K562 (cell line): ENCODE results near the gene PLA2G4D. TPM values are rescaled to one million over a fixed set of nuclear protein-coding genes. Genes with fewer than 3 reads are reported as not detected.

Experiments
- BRF2 ChIP-seq: IDR thresholded peaks from 3 replicates; pipeline ENCODE4 v1.6.1; 2011; ENCODE audit warnings: borderline replicate concordance, mild to moderate bottlenecking; ENCODE audit not compliant: insufficient read length, insufficient read depth
- CEBPB ChIP-seq: fragments of 450-650 bp; IDR thresholded peaks from 2 replicates; pipeline ENCODE4 v1.6.1; 2016; ENCODE audit warnings: missing genetic modification characterization, missing compliant biosample characterization
- E4F1 ChIP-seq: fragments of 250-450 bp; sonication (Bioruptor Pico); IDR thresholded peaks from 2 replicates; pipeline ENCODE4 v1.5.0; 2021; ENCODE audit warnings: mild to moderate bottlenecking, borderline replicate concordance
- EGR1 ChIP-seq: fragments of 450-650 bp; conservative IDR thresholded peaks from 2 replicates; pipeline ENCODE4 v1.6.1; 2017; ENCODE audit warnings: mild to moderate bottlenecking
- EHMT2 ChIP-seq: fragments of 450-650 bp; IDR thresholded peaks from 2 replicates; pipeline ENCODE4 v1.6.1; 2018; ENCODE audit warnings: antibody characterized with exemption
- HMBOX1 ChIP-seq: sonication (generic); IDR thresholded peaks from 2 replicates; pipeline ENCODE4 v1.6.1; 2016
- KDM1A ChIP-seq, 2 experiments: fragments of 450-650 bp; IDR thresholded peaks; 2 replicates each; pipeline ENCODE4 v1.6.1; 2016; ENCODE audit warnings: mild to moderate bottlenecking in 2 of 2
- KLF13 ChIP-seq: fragments of 450-650 bp; IDR thresholded peaks from 2 replicates; pipeline ENCODE4 v1.6.1; 2016; ENCODE audit warnings: missing genetic modification characterization, low read depth, mild to moderate bottlenecking, missing compliant biosample characterization, moderate library complexity, borderline replicate concordance
- KLF16 ChIP-seq: IDR thresholded peaks from 2 replicates; pipeline ENCODE4 v1.6.1; 2016; ENCODE audit warnings: antibody characterized with exemption
- MAFF ChIP-seq: IDR thresholded peaks from 2 replicates; pipeline ENCODE4 v1.6.1; 2012; ENCODE audit warnings: low read length, improper control_type of control experiment
- MAZ ChIP-seq, 2 experiments: fragments of 450-650 bp in 1 of 2; sonication (generic) in 1 of 2; formaldehyde crosslinking; IDR thresholded peaks in 1 of 2; conservative IDR thresholded peaks in 1 of 2; 2 replicates each; pipeline versions ENCODE4 v1.4.0 to v1.5.0; 2020; ENCODE audit warnings: mild to moderate bottlenecking in 1 of 2, missing genetic modification reagents in 1 of 2
- MCM5 ChIP-seq: fragments of 450-650 bp; IDR thresholded peaks from 2 replicates; pipeline ENCODE4 v1.6.1; 2016; ENCODE audit warnings: low read depth
- MYC ChIP-seq, 2 experiments: fragments of 250-450 bp in 1 of 2; sonication (Bioruptor Pico) in 1 of 2; IDR thresholded peaks; 2 replicates each; pipeline versions ENCODE4 v1.5.1 to v1.6.1; 2012 to 2021; ENCODE audit warnings: low read depth in 2 of 2, borderline replicate concordance in 1 of 2, improper control_type of control experiment in 1 of 2, low read length in 1 of 2, mild to moderate bottlenecking in 1 of 2, moderate library complexity in 1 of 2
- NRF1 ChIP-seq, 2 experiments: fragments of 450-650 bp; IDR thresholded peaks in 1 of 2; conservative IDR thresholded peaks in 1 of 2; 2 replicates each; pipeline ENCODE4 v1.6.1; 2014; ENCODE audit warnings: mild to moderate bottlenecking in 2 of 2
- PHF8 ChIP-seq: fragments of 200-600 bp; sonication (generic); IDR thresholded peaks from 2 replicates; pipeline ENCODE4 v1.6.1; 2012; ENCODE audit warnings: mixed run types, mild to moderate bottlenecking, inconsistent platforms, low read length, moderate library complexity, borderline replicate concordance
- PKNOX1 ChIP-seq: fragments of 450-650 bp; IDR thresholded peaks from 2 replicates; pipeline ENCODE4 v1.6.1; 2016
- RBFOX2 ChIP-seq: fragments of 200-400 bp; formaldehyde crosslinking; IDR thresholded peaks from 2 replicates; pipeline ENCODE4 v1.6.1; 2017; ENCODE audit warnings: low read depth, mild to moderate bottlenecking, low read length, moderate library complexity
- ZBTB7A ChIP-seq: IDR thresholded peaks from 2 replicates; pipeline ENCODE4 v1.6.1; 2011; ENCODE audit warnings: low read depth, mild to moderate bottlenecking, low read length, moderate library complexity, borderline replicate concordance; ENCODE audit not compliant: control insufficient read depth
- ZNF707 ChIP-seq: fragments of 250-450 bp; sonication (Bioruptor Pico); conservative IDR thresholded peaks from 2 replicates; pipeline ENCODE4 v1.8.0; 2022; ENCODE audit warnings: inconsistent platforms, mild to moderate bottlenecking, moderate library complexity
- polyA plus RNA-seq, 8 experiments: library from polyadenylated mRNA; depleted of rRNA in 4 of 8; stranded (reverse) in 5 of 8; unstranded in 3 of 8; fragments of >200 nt; fragmentation: Nextera tagmentation in 2 of 8; fragmentation: Illumina TruSeq in 1 of 8; extraction: Ambion mirVana in 2 of 8; extraction: Trizol in 1 of 8; gene quantifications; 2 replicates each; pipeline versions ENCODE4 v1.2.1 to v1.2.3, GENCODE V29; 2011 to 2014; ENCODE audit warnings: inconsistent platforms in 1 of 8, missing spikeins in 1 of 8
- total RNA-seq, 7 experiments: library from RNA; depleted of rRNA in 6 of 7; stranded (reverse); fragments of >200 nt in 6 of 7; fragmentation: Illumina TruSeq in 2 of 7; extraction: Trizol in 2 of 7; gene quantifications; 2 replicates each; pipeline versions ENCODE4 v1.2.1 to v1.2.3, GENCODE V29; 2011 to 2021; ENCODE audit warnings: low replicate concordance in 1 of 7
- TF ChIP-seq, protein P1 (sequence below), 2 experiments: IDR thresholded peaks; 2 replicates each; pipeline ENCODE4 v1.6.1; 2012; ENCODE audit warnings: improper control_type of control experiment in 2 of 2, low read depth in 2 of 2, low read length in 2 of 2, borderline replicate concordance in 1 of 2

Gene PLA2G4D
- total and polyA plus RNA-seq, 9 of the 15 experiments (the other 6 are each of a cell fraction or from before 2014, with no cell fraction given), result 0.04 TPM; not detected in 8

GRCh38 chr15:42079401-42079908 is 14.9 kb downstream of the PLA2G4D start (continued):
- TF ChIP-seq KLF13 (tag) (no peak), PHF8 (peak; percentile 19; the same call in 1 of the 2 replicates), NRF1 (conservative IDR thresholded peaks at IDR 0.05 in 1 of 2, IDR thresholded peaks at IDR 0.05 in 1 of 2) (peak; percentile 80 to 85), ZBTB7A (peak; percentile 38; the same call in 1 of the 2 replicates), E4F1 (CRISPR knock-in tag) (no peak), EHMT2 (no peak), EGR1 (peak; percentile 44), KDM1A (IDR thresholded peaks at IDR 0.05) (no peak), BRF2 (no peak), CEBPB (no peak), KLF16 (no peak), MAZ (CRISPR knock-in tag; conservative IDR thresholded peaks at IDR 0.05 in 1 of 2, IDR thresholded peaks at IDR 0.05 in 1 of 2) (no peak), ZNF707 (CRISPR knock-in tag) (no peak), HMBOX1 (no peak), MCM5 (no peak), MYC (IDR thresholded peaks at IDR 0.05; ENCODE audit: low read depth, low read length) (peak; percentile 57; the same call in 1 of the 2 replicates), MYC (CRISPR knock-in tag; IDR thresholded peaks at IDR 0.05; ENCODE audit: borderline replicate concordance, low read depth) (no peak), MAFF (no peak), RBFOX2 (0 out of 2 replicates have a peak, but pooled peaks have one; percentile 24), PKNOX1 (no peak)
- TF ChIP-seq, protein P1, sequence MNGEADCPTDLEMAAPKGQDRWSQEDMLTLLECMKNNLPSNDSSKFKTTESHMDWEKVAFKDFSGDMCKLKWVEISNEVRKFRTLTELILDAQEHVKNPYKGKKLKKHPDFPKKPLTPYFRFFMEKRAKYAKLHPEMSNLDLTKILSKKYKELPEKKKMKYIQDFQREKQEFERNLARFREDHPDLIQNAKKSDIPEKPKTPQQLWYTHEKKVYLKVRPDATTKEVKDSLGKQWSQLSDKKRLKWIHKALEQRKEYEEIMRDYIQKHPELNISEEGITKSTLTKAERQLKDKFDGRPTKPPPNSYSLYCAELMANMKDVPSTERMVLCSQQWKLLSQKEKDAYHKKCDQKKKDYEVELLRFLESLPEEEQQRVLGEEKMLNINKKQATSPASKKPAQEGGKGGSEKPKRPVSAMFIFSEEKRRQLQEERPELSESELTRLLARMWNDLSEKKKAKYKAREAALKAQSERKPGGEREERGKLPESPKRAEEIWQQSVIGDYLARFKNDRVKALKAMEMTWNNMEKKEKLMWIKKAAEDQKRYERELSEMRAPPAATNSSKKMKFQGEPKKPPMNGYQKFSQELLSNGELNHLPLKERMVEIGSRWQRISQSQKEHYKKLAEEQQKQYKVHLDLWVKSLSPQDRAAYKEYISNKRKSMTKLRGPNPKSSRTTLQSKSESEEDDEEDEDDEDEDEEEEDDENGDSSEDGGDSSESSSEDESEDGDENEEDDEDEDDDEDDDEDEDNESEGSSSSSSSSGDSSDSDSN (IDR thresholded peaks at IDR 0.05; ENCODE audit: borderline replicate concordance in 1 of 2, low read depth in 2 of 2, low read length in 2 of 2), result no peak
